Naive B cell (primary cell): ENCODE data around the gene AMMECR1. TPM values are rescaled to one million over a fixed set of nuclear protein-coding genes. Genes with fewer than 3 reads are reported as not detected.

Source experiments
- polyA plus RNA-seq, 6 donors: library from polyadenylated mRNA; unstranded; fragments of 300-500 nt; fragmentation: Illumina TruSeq; gene quantifications; one replicate each; pipeline ENCODE4 v1.2.3, GENCODE V29; 2021; ENCODE audit warnings: low read depth in 6 of 6

Gene AMMECR1
- polyA plus RNA-seq, 6 donors from 2014 or later = 4.4 to 11.4 (median 8.2) TPM

Other genes starting within 250 kb of the AMMECR1 start
- gene RTL9, start 40.8 kb upstream of the AMMECR1 start, polyA plus RNA-seq = not detected